ENCODE measurements around the gene RDX.
"Not testable (repeated sequence)": the region's sequence is repeated elsewhere in the genome, so short reads cannot be mapped to it uniquely, and the experiment has no call there.

Gene RDX

GRCh38 chr11:110295531-110296225, 736 bp downstream of the RDX start:
- Mint-ChIP-seq H3K36me3 (peaks cover 11% of the 10 kb centered on the region), H3K27me3 (no peaks in the 10 kb centered on the region), H3K9me3 (no peaks in the 10 kb centered on the region), H3K4me1 (peaks cover 22% of the 10 kb centered on the region), H3K27ac (peak overlapping the region; percentile 88), H3K4me3 (peak overlapping the region; percentile 84)
- peak; percentile 88 for ATAC-seq

GRCh38 chr11:110295086-110295485, 1.3 kb downstream of the RDX start:
- Mint-ChIP-seq H3K4me1 (peaks cover 23% of the 10 kb centered on the region), H3K9me3 (no peaks in the 10 kb centered on the region), H3K27me3 (no peaks in the 10 kb centered on the region), H3K27ac (peak overlapping the region; percentile 88), H3K4me3 (peak overlapping the region; percentile 84), H3K36me3 (peaks cover 13% of the 10 kb centered on the region)
- ATAC-seq: no peak

DNA sequence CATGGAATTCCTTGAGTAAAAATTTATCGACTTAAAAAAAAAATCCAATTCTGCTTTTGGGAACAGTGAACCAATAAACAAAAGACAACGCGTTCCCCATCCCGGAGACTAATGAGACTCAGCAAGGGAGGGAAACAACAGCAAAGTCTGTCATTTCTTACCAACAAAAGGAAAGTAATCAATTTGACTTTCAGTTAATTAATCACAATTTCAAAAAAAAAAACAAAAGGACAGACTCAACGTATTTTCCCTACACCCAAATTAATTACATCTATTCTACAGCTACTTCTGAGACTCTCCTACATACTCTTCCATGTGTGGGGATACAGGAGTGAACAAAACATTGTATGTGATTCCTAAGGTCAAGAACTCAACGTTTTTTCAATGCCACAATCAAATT, 1.9 kb downstream of the RDX start:
- Mint-ChIP-seq H3K36me3 (peaks cover 13% of the 10 kb centered on the region), H3K27me3 (no peaks in the 10 kb centered on the region), H3K4me1 (peaks cover 23% of the 10 kb centered on the region), H3K27ac (no peak overlapping the region), H3K9me3 (no peaks in the 10 kb centered on the region), H3K4me3 (peak overlapping the region; percentile 84)
- no peak for ATAC-seq

GRCh38 chr11:110293389-110293788, 3.0 kb downstream of the RDX start:
- ATAC-seq: no peak
- H3K4me1 Mint-ChIP-seq: peaks cover 23% of the 10 kb centered on the region
- H3K27ac Mint-ChIP-seq: no peak overlapping the region
- no peaks in the 10 kb centered on the region for H3K9me3 Mint-ChIP-seq
- no peaks in the 10 kb centered on the region for H3K27me3 Mint-ChIP-seq
- no peak overlapping the region for H3K4me3 Mint-ChIP-seq
- peaks cover 13% of the 10 kb centered on the region for H3K36me3 Mint-ChIP-seq

DNA sequence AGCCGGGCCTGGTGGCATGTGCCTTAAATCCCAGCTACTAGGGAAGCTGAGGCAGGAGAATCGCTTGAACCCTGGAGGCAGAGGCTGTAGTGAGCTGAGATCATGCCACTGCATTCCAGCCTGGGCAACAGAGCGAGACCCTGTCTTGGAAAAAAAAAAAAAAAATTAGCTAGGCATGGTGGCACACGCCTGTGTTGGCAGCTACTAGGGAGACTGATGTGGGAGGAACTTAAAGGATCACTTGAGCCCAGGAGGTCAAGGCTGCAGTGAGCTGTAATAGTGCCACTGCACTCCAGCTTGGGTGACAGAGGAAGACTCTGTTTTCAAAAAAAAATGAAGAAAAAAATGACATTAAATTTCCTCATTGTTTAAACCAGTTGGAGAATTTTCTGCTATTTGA, 4.3 kb downstream of the RDX start:
- H3K27me3 Mint-ChIP-seq, H3K9me3 Mint-ChIP-seq, H3K27ac Mint-ChIP-seq, H3K4me3 Mint-ChIP-seq, ATAC-seq: not testable (repeated sequence)
- H3K4me1 Mint-ChIP-seq: peaks cover 33% of the 10 kb centered on the region
- peaks cover 13% of the 10 kb centered on the region for H3K36me3 Mint-ChIP-seq

DNA sequence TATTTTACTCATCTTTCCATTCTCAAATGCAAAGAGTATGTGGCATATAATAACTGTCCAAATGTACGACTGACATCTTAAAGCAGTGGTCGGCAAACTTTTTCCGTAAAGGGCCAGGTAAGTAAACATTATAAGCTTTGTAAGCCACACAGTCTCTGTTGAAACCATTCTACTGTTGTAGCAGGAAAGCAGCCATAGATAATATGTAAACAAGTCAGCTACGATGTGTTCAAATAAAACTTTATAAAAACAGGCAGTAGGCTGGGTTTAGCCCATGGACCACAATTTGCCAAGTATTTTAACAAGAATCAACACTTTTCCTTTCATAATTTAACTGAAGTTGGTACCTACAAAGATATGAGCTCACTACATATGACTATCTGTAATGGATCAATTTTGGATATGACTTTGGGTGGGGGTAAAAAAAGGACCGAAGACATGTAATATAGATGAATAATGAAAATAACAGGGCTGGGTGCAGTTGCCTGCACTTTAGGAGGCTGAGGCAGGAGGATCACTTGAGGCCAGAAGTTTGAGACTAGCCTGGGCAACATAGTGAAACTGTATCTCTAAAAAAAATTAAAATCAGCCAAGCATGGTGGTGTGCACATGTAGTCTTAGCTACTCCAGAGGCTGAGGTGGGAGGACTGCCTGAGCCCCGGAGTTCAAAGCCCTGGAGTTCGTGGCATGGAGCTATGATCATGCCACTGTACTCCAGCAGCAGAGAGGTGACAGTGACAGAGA, 5.7 kb downstream of the RDX start:
- ATAC-seq: no peak
- H3K4me3 Mint-ChIP-seq: no peak overlapping the region
- peaks cover 41% of the 10 kb centered on the region for H3K4me1 Mint-ChIP-seq
- H3K27me3 Mint-ChIP-seq: no peaks in the 10 kb centered on the region
- no peaks in the 10 kb centered on the region for H3K9me3 Mint-ChIP-seq
- peaks cover 19% of the 10 kb centered on the region for H3K36me3 Mint-ChIP-seq
- no peak overlapping the region for H3K27ac Mint-ChIP-seq

DNA sequence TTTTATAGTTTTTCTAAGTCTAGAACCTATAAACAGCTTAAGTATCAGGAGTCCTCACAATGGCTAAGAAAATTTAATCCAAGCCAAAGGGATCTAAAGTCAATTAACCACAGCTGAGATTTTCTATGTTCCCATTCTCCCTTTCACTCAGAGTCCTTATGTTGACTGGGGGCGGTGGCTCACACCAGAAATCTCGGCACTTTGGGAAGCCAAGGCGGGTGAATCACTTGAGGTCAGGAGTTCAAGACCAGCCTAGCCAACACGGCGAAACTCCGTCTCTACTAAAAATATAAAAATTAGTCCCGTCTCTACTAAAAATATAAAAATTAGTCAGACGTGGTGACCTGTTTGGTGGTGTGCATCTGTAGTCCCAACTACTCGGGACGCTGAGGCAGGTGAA, 6.9 kb downstream of the RDX start:
- H3K27ac Mint-ChIP-seq: no peak overlapping the region
- no peaks in the 10 kb centered on the region for H3K27me3 Mint-ChIP-seq
- H3K36me3 Mint-ChIP-seq: peaks cover 19% of the 10 kb centered on the region
- no peaks in the 10 kb centered on the region for H3K9me3 Mint-ChIP-seq
- H3K4me1 Mint-ChIP-seq: peaks cover 42% of the 10 kb centered on the region
- ATAC-seq: no peak
- H3K4me3 Mint-ChIP-seq: no peak overlapping the region

DNA sequence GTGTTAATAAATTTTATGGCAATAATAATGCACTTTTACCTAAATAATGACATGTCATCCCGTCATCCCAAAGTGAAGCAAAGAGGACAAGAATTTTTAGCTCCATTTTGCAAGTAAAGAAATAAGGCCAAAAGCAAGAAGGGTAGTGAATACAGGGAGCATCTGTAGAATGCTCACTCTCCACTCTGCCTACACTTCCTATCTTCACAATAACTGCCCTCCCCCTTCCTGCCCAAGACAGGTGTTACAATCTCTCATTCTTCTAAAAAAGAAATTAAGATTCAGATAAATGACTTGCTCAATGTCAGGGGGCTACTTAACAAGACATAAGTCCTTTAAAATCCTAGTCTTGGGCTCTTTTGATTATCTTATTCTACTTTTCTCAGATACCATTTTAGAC, 8.9 kb downstream of the RDX start:
- no peak for ATAC-seq
- no peak overlapping the region for H3K4me3 Mint-ChIP-seq
- peaks cover 19% of the 10 kb centered on the region for H3K36me3 Mint-ChIP-seq
- no peaks in the 10 kb centered on the region for H3K9me3 Mint-ChIP-seq
- peaks cover 34% of the 10 kb centered on the region for H3K4me1 Mint-ChIP-seq
- H3K27me3 Mint-ChIP-seq: no peaks in the 10 kb centered on the region
- no peak overlapping the region for H3K27ac Mint-ChIP-seq

- Mint-ChIP-seq H3K4me1 (peaks cover 27% of the 10 kb centered on the region), H3K9me3 (no peaks in the 10 kb centered on the region), H3K27ac (no peak overlapping the region), H3K4me3 (no peak overlapping the region), H3K36me3 (peaks cover 15% of the 10 kb centered on the region), H3K27me3 (no peaks in the 10 kb centered on the region)
- ATAC-seq: no peak
Measured at GRCh38 chr11:110286298-110287040, 9.9 kb downstream of the RDX start.

DNA sequence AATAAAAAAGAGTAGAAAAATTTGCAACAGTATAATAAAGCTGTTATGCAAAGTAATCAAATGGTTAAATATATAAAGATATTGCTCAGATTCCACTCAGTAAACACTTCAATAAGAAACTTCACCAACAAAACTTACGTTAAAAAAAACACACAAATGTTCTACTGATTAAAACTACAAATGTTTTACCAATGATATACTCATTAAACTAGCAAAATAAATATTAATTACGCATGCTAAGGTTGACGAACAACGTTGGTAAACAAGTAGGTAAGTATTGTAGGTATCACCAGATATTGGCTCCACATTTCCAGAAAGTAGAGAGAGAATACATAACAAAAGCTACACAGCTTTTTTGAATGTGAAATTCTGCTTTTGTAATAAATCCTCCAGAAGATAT, 12.6 kb downstream of the RDX start:
- Mint-ChIP-seq H3K9me3 (no peaks in the 10 kb centered on the region), H3K27ac (no peak overlapping the region), H3K27me3 (no peaks in the 10 kb centered on the region), H3K36me3 (peaks cover 10% of the 10 kb centered on the region), H3K4me3 (no peak overlapping the region), H3K4me1 (peaks cover 19% of the 10 kb centered on the region)
- ATAC-seq: no peak

GRCh38 chr11:110280595-110280994, 15.8 kb downstream of the RDX start:
- not testable (repeated sequence) for H3K4me3 Mint-ChIP-seq, H3K4me1 Mint-ChIP-seq, H3K27ac Mint-ChIP-seq, H3K9me3 Mint-ChIP-seq, H3K27me3 Mint-ChIP-seq, ATAC-seq
- H3K36me3 Mint-ChIP-seq: peaks cover 19% of the 10 kb centered on the region

DNA sequence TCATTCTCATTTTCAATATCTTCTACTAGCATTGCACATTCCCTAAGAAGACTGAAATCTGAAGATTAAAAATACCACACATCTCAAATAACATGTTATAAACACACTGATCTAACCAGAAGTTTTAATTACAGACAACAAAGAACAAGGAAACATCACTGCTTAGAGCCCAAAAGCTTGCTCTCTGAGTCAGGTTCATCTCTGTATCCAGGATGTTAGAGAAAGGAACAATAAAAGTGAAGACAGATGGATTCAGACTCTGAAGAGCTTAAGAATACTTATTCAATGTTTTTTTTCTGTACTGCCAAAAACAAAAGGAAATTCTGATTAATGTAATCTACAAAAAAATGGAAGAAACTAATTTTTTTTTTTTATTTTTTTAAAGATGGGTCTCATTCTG, 16.5 kb downstream of the RDX start:
- no peaks in the 10 kb centered on the region for H3K9me3 Mint-ChIP-seq
- no peak for ATAC-seq
- H3K4me3 Mint-ChIP-seq: no peak overlapping the region
- peaks cover 19% of the 10 kb centered on the region for H3K36me3 Mint-ChIP-seq
- H3K27ac Mint-ChIP-seq: no peak overlapping the region
- H3K4me1 Mint-ChIP-seq: no peaks in the 10 kb centered on the region
- H3K27me3 Mint-ChIP-seq: no peaks in the 10 kb centered on the region

- no peak for ATAC-seq
- Mint-ChIP-seq H3K4me1 (peaks cover 4% of the 10 kb centered on the region), H3K36me3 (peaks cover 44% of the 10 kb centered on the region), H3K27ac (no peak overlapping the region), H3K4me3 (no peak overlapping the region), H3K27me3 (no peaks in the 10 kb centered on the region), H3K9me3 (no peaks in the 10 kb centered on the region)
Measured at GRCh38 chr11:110272919-110273318, 23.5 kb downstream of the RDX start.

- no peak for ATAC-seq
- Mint-ChIP-seq H3K9me3 (no peaks in the 10 kb centered on the region), H3K27ac (no peak overlapping the region), H3K27me3 (no peaks in the 10 kb centered on the region), H3K4me1 (peaks cover 4% of the 10 kb centered on the region), H3K36me3 (peaks cover 51% of the 10 kb centered on the region), H3K4me3 (no peak overlapping the region)
Measured at GRCh38 chr11:110269996-110270395, 26.4 kb downstream of the RDX start.

DNA sequence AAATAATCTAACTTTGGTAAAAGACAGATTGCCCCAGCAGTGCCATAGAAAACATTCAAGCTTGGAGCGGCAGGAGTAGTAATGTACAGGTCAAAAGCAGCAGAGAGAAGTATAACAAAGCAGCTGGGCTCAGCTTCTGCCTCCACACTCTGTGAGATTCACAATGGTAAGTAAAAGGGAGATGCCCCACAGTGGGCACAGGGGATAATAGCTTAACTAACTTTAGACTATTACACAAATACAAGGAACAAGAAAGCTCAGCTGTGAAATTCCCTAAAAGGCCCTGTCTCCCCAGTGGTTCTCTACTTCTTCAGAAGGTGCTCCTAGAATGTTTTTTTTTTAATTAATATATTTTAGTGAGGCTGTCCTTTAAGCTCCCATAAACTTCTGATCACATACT, 28.0 kb downstream of the RDX start:
- Mint-ChIP-seq H3K27ac (no peak overlapping the region), H3K4me3 (no peak overlapping the region), H3K4me1 (peaks cover 4% of the 10 kb centered on the region), H3K36me3 (peaks cover 56% of the 10 kb centered on the region), H3K27me3 (no peaks in the 10 kb centered on the region), H3K9me3 (no peaks in the 10 kb centered on the region)
- no peak for ATAC-seq

DNA sequence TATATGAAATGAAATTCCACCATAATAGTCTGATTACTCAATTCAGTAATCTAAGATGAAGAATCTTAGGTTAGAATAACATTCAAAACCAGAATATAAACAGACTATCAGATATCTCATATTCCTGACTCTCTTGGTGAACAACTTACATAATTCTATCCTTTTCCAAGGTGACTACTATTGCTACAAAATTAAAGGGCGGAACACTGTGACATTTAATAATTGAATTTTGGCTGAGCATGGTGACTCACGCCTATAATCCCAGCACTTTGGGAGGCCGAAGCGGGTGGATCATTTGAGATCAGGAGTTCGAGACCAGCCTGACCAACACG, 34.4 kb downstream of the RDX start:
- Mint-ChIP-seq H3K27me3 (no peaks in the 10 kb centered on the region), H3K9me3 (no peaks in the 10 kb centered on the region), H3K27ac (no peak overlapping the region), H3K4me3 (no peak overlapping the region), H3K4me1 (no peaks in the 10 kb centered on the region), H3K36me3 (peaks cover 63% of the 10 kb centered on the region)
- ATAC-seq: no peak
